Heart left ventricle (tissue), 16 donors: Measurements from ENCODE around the gene IL19. TPM values are rescaled to one million over a fixed set of nuclear protein-coding genes. Genes with fewer than 3 reads are reported as not detected.

ENCODE experiments used
- ATAC-seq, 4 donors: fragments of 200-7000 bp; cut with Tn5 transposase; one replicate each; pipeline ENCODE4 v1.9.1; 2020 to 2022; ENCODE audit warnings: moderate library complexity in 4 of 4, mild to moderate bottlenecking in 3 of 4, moderate number of reproducible peaks in 1 of 4
- DNase-seq, 5 donors: peaks; one replicate each; pipeline ENCODE4 v3.0.0-alpha.2; 2020
- H3K27ac ChIP-seq, 12 donors: fragments of 200-600 bp; sonication (generic) in 4 of 12; one replicate each; pipeline versions ENCODE4 v1.5.0 to v1.8.0; 2016 to 2022; ENCODE audit warnings: mild to moderate bottlenecking in 2 of 12
- H3K27me3 ChIP-seq, 9 donors: fragments of 200-600 bp; sonication (generic) in 2 of 9; one replicate each; pipeline versions ENCODE4 v1.5.1 to v1.8.0; 2016 to 2022; ENCODE audit warnings: mild to moderate bottlenecking in 3 of 9
- H3K36me3 ChIP-seq, 9 donors: fragments of 200-600 bp; sonication (generic) in 2 of 9; one replicate each; pipeline versions ENCODE4 v1.5.0 to v1.8.0; 2018 to 2022; ENCODE audit warnings: mild to moderate bottlenecking in 2 of 9
- H3K4me1 ChIP-seq, 12 donors: fragments of 200-600 bp; sonication (generic) in 4 of 12; one replicate each; pipeline versions ENCODE4 v1.5.0 to v1.8.0; 2016 to 2022; ENCODE audit warnings: mild to moderate bottlenecking in 3 of 12
- H3K4me3 ChIP-seq, 12 donors: fragments of 200-600 bp; sonication (generic) in 4 of 12; one replicate each; pipeline versions ENCODE4 v1.5.0 to v1.8.0; 2017 to 2022; ENCODE audit warnings: mild to moderate bottlenecking in 9 of 12, moderate library complexity in 4 of 12
- H3K9me3 ChIP-seq, 12 donors: fragments of 200-600 bp; sonication (generic) in 4 of 12; one replicate each; pipeline versions ENCODE4 v1.5.0 to v1.8.0; 2016 to 2022; ENCODE audit warnings: mild to moderate bottlenecking in 1 of 12
- CTCF ChIP-seq, 12 donors: fragments of 200-600 bp; sonication (generic) in 4 of 12; IDR thresholded peaks; one replicate each; pipeline versions ENCODE4 v1.5.0 to v1.8.0; 2018 to 2022; ENCODE audit warnings: antibody characterized with exemption in 12 of 12, mild to moderate bottlenecking in 5 of 12
- POLR2A ChIP-seq, 2 donors: fragments of 450-650 bp; IDR thresholded peaks; one replicate each; pipeline ENCODE4 v1.6.1; 2017; ENCODE audit warnings: antibody characterized with exemption in 2 of 2, mild to moderate bottlenecking in 2 of 2, moderate library complexity in 2 of 2
- WGBS, 4 donors: extraction: QIAGEN DNeasy Blood & Tissue Kit in 2 of 4; methylation state at CpG; one replicate each; pipeline versions ENCODE4 v1.1.5 to v1.1.7; 2013 to 2018; 5-methylcytosine and 5-hydroxymethylcytosine counted together
- intact Hi-C, 10 donors: fragments of 100-400 bp; cut with DNase I; formaldehyde crosslinking; loops; one replicate each; pipeline versions ENCODE4 v1.11.1 to v1.14.2; 2022
- polyA plus RNA-seq, 2 donors: library from polyadenylated mRNA; stranded (reverse); fragments of 200-250 nt; gene quantifications; one replicate each; pipeline ENCODE4 v1.2.3, GENCODE V29; 2013
- total RNA-seq, 9 donors: library from RNA; depleted of rRNA in 2 of 9; stranded (reverse); fragments of >200 nt in 2 of 9; fragmentation: NEBNext Ultra II Directional in 3 of 9; extraction: Animal tissue kit (Norgen Biotek cat#: 25700) in 3 of 9; gene quantifications; one replicate each; pipeline versions ENCODE4 v1.1.0 to v1.2.4, GENCODE V29; 2016 to 2023
- donor health status: ischemic (EF 13 %, LVEDD 7.1; RV severe dilation, severe dysfunction).
- donor health status: healthy with polysubstance abuse.
- donor health status: DM: no; HTN: yes; CAD: no.
- donor health status: DM: no; HTN: no; CAD: no.
- donor health status: ischemic (EF 25% LVEDD 6.9; RV normal size, moderate dysfunction).
- donor health status: ischemic (EF 25% LVEDD 5.7; RV mildly dilated, moderate dysfunction).
- donor health status: healthy.
- donor health status: DM: yes; HTN: yes; CAD: no.
- donor health status: ischemic (EF 35%, LVEDD 5.7; RV mildly dilated, moderate dysfunction).
- donor health status: nonischemic (EF 11% LVEDD 7.7; RV severe dilation, severe dysfunction).
- donor health status: DM: yes; HTN: yes; CAD: no.
- donor health status: PGD.
- donor health status: ischemic (EF 29% LVEDD 5.4; RV normal size, mild dysfunction).
- donor health status: nonischemic (EF 23%, LVEDD 6.1; RV moderate dilation, normal function).

IL19 gene
- total and polyA plus RNA-seq, 11 donors, result not detected

- intact Hi-C loops, result loop anchor here in 7 of 10 donors (2.0 to 10.0 kb wide), 9 partner anchors 35 to 185 kb away; partner anchors contain the start of gene DYRK3 (in 2 of the 7)
- DNase-seq (no peak), ATAC-seq (peak in 1 of 4 donors; percentile 2)
- peak overlapping the region in 9 of 12 donors; percentile 0 to 87 (median 43) for H3K27ac ChIP-seq
- peaks cover 13 to 62% (median 54%) of the 10 kb centered on the region in 12 donors for H3K4me1 ChIP-seq
- H3K4me3 ChIP-seq, result no peak overlapping the region
- H3K36me3 ChIP-seq, result peaks cover 0 to 46% (median 43%) of the 10 kb centered on the region in 9 donors
- WGBS, 4 donors, result 45 to 60% (median 51%) methylated on average over 8 of the region's 8 CpGs
- no peaks in the 10 kb centered on the region for H3K27me3 ChIP-seq
- no peak for TF ChIP-seq POLR2A (IDR thresholded peaks at IDR 0.05)
- no peak for TF ChIP-seq CTCF (IDR thresholded peaks at IDR 0.05)
- H3K9me3 ChIP-seq, result no peaks in the 10 kb centered on the region
These were observed 42.4 kb upstream of the IL19 start for GRCh38 chr1:206727981-206728696.

GRCh38 chr1:206728697-206728987 is 41.9 kb upstream of the IL19 start:
- peaks cover 11 to 62% (median 49%) of the 10 kb centered on the region in 12 donors for H3K4me1 ChIP-seq

GRCh38 chr1:206729050-206729449 is 41.5 kb upstream of the IL19 start:
- Histone ChIP-seq H3K4me3 (no peak overlapping the region), H3K27ac (peak overlapping the region in 3 of 12 donors; percentile 14 to 87 (median 43)), H3K4me1 (peaks cover 11 to 60% (median 45%) of the 10 kb centered on the region in 12 donors), H3K9me3 (no peaks in the 10 kb centered on the region), H3K36me3 (peaks cover 0 to 55% (median 52%) of the 10 kb centered on the region in 9 donors), H3K27me3 (no peaks in the 10 kb centered on the region)
- DNase-seq (no peak), ATAC-seq (no peak)
- intact Hi-C loops, result loop anchor here in 7 of 10 donors (5.0 to 10.0 kb wide), 7 partner anchors 37 to 183 kb away; partner anchors contain the start of gene DYRK3 (in 2 of the 7)
- TF ChIP-seq POLR2A (IDR thresholded peaks at IDR 0.05), result no peak
- TF ChIP-seq CTCF (IDR thresholded peaks at IDR 0.05), result no peak
- 74 to 91% (median 89%) methylated on average over 6 of the region's 6 CpGs for WGBS, 4 donors

More at GRCh38 chr1:206728697-206728987, 41.9 kb upstream of the IL19 start:
- WGBS, 4 donors, result 27 to 61% (median 44%) methylated on average over 9 of the region's 9 CpGs
- intact Hi-C loops, result loop anchor here in 7 of 10 donors (5.0 to 10.0 kb wide), 7 partner anchors 36 to 184 kb away; partner anchors contain the start of gene DYRK3 (in 2 of the 7)
- peaks cover 0 to 51% (median 48%) of the 10 kb centered on the region in 9 donors for H3K36me3 ChIP-seq
- H3K27ac ChIP-seq, result peak overlapping the region in 7 of 12 donors; percentile 14 to 87 (median 36)
- H3K4me3 ChIP-seq, result no peak overlapping the region
- no peak for DNase-seq
- H3K27me3 ChIP-seq, result no peaks in the 10 kb centered on the region
- H3K9me3 ChIP-seq, result no peaks in the 10 kb centered on the region
- ATAC-seq, result peak in 1 of 4 donors; percentile 7
- TF ChIP-seq POLR2A (IDR thresholded peaks at IDR 0.05) (no peak), CTCF (IDR thresholded peaks at IDR 0.05) (no peak)

GRCh38 chr1:206729507-206729906 is 41.1 kb upstream of the IL19 start:
- WGBS, 4 donors, result 78 to 83% (median 80%) methylated on average over 3 of the region's 3 CpGs
- no peak for DNase-seq
- ATAC-seq, result no peak
- Histone ChIP-seq H3K4me1 (peaks cover 11 to 59% (median 40%) of the 10 kb centered on the region in 12 donors), H3K9me3 (no peaks in the 10 kb centered on the region), H3K4me3 (no peak overlapping the region), H3K36me3 (peaks cover 0 to 58% (median 53%) of the 10 kb centered on the region in 9 donors), H3K27me3 (no peaks in the 10 kb centered on the region), H3K27ac (no peak overlapping the region)
- intact Hi-C loops, result loop anchor here in 7 of 10 donors (5.0 to 10.0 kb wide), 7 partner anchors 37 to 183 kb away; partner anchors contain the start of gene DYRK3 (in 2 of the 7)
- TF ChIP-seq CTCF (IDR thresholded peaks at IDR 0.05) (no peak), POLR2A (IDR thresholded peaks at IDR 0.05) (no peak)
